Inflammatory macrophage treated with lipopolysaccharide for 4 hours (primary cell): ENCODE measurements around the gene RLN1.
"Not testable (repeated sequence)": the region's sequence is repeated elsewhere in the genome, so short reads cannot be mapped to it uniquely, and the experiment has no call there.

Experiments
- DNase-seq: peaks from one replicate; pipeline ENCODE4 v3.0.0-alpha.2; 2020

RLN1 gene, protein sequence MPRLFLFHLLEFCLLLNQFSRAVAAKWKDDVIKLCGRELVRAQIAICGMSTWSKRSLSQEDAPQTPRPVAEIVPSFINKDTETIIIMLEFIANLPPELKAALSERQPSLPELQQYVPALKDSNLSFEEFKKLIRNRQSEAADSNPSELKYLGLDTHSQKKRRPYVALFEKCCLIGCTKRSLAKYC

DNA sequence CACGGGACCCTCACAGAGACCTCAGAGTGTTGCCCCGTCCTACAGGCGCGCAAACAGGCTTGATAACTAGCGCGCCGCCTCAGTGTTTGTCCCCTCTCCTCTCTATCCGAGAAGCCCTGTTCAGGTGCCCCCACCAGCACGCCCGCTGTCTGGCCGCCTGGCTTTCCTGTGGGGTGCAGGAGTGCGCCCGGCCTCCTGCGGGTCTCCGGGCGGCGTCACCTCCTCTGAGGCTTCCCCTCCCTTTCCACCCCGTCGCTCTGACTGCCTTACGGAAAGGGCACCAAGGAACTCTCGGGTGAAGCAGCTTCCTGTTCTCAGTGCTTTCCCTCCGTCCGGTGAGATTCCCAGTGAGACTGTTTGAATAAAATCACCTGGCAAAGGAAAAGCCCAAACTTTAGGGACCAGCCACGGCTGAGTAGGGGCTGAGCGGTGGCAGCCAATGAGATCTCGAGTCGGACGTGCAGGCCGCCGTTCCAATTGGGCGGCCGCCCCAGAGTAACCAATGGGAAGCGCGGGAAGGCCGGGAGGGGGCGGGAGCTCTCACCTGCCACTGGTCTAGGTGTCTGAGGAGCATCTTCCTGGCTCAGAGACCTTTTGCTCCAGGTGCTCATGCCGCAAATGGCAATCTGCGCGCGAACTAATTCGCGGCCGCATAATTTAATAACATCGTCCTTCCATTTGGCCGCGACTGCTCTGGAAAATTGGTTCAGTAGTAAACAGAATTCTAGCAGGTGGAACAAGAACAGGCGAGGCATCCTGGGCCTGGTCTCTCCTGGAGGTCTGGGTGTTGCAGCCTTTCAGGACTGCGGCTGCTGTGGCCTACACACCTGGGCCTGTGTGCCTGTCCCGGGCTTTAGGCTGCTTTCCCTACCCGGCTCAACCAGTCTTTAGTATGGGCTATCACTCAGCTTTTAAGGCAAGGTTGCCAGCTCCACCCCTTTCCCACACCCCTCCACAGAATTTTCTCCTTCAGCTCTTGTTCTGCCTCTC, at the start of gene RLN1:
Gene RLN1 (minus strand): TSS at position 885 of the 990 bp plus-strand sequence. CDS start 130 bp downstream, at position 755.
- not testable (repeated sequence) for DNase-seq

DNA sequence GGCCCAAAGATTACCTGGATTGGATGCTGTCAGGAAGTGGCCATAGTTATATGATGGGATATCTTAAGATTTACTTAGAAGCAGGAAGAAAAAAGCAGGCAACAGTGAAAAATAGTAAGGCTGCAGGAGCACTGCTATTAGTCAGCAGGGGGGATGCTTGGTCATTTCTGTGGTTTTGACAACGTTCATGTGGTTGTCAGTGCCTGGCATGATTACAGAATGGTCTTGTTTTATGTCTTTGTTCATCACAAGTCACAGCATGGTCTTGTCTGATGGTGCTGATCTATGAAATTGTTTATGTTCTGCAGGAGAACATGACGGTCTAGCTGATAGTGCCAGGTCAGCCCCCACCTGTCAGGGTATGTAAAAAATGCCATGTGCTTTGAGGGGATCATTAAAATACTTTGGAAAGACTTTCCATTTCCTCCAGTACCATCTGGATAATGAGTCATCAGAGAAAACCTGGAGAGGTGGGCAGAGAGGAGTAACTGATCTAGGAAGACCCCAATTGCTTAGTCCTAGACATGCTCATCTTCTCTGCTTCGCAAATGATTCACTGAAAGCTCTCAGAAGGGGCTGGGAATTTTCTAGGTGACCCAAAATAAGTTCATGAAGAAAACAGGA, 49.5 kb upstream of the RLN1 start:
- peak; percentile 47 for DNase-seq

DNA sequence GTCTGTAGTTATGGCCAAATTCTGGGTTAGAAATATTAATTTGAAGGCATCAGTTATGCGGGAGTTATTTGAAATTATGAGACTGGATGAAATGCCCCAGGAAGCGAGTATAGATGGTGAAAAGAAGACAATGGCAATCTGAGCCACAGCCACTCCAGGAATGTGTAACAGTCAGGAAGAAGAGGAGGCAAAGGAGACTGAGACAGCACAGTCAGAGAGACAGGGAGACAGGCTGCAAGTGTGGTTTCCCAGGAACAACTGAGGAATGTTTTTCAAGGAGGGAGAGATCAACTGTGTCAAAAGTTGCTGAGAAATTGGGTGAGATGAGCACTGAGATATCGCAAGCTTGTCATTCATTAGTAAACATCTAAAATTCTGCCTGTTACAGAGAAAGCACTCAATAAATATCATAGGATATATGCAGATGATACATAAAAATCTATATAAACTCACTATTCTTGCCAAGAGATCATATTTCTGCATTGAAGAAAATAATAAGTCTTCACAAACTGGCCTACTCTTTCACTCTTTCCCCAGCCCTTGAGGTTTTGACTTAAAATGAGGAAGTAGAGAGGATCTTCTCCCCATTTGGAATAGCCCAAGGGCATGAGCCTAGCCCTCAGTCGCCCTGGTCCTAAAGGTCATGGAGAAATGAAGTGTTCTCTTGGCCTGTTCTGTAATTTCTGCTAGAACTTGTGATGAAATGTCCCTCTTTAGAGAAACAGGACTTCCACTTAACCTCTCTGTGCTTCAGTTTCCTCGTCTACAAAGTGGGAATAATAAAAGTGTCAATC, 48.5 kb upstream of the RLN1 start:
- DNase-seq, result peak; percentile 68

DNA sequence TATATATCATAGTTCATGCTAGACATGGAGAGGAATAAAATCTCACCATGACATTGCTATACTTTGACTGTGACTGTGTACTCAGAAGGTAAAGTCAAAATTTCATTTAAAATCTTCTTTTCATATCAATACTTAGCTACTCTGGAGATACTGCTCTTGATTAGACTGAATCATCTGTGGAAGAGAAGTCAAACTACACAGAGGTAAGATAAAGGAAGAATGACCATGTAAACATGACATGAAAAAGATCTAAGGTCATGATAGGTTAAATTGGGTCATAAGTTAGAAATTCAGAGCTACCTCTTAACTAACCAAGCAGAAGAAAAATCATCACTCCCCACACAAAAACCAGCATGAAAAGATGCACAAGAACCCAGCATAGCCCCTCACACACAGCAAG, 44.8 kb upstream of the RLN1 start:
- no peak for DNase-seq

DNA sequence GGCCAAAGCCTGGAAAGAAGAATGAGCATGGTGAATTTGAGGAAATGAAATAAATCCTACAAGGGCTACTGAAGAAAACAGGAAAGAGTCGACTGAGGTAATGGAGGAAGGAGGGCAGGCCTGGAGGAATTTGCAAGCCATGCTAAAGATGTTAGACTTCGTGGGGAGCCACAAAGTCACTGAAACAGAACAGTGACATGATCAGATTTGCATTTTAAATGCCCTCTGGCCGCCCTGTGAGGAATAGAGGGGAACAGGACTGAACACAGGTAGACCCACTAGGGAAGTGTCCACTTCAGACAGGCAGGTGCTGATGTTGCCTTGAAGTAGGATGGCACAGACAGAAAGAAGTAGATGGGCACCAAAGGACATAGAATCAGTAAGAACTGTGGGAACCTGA, 42.8 kb upstream of the RLN1 start:
- DNase-seq, result no peak

DNA sequence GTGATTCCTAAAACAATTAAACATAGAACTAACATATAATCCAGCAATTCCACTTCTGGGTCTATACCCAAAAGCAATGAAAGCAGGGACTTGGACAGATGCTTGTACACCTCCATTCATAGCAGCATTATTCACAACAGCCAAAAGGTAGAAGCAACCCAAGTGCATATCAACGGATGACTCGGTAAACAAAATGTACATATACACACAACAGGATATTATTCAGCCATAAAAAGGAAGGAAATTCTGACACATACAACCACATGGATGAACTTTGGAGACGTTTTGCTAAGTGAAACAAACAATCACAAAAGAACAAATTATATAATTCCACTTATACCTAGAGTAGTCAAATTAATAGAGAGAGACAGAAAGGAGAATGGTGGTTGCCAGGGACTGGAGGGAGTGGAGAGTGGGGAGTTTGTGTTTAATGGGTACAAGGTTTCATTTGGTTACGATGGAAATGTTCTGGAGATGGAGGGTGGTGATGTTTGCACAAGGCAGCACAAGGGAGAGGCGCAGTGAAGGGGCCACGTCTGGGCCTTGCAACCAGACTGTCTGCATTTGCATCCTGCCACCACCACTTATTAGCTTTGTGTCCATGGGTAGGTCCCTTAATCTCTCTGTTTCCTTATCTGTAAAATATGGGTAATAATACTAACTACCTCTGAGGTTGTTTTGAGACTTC, 36.3 kb upstream of the RLN1 start:
- DNase-seq, result peak; percentile 4

DNA sequence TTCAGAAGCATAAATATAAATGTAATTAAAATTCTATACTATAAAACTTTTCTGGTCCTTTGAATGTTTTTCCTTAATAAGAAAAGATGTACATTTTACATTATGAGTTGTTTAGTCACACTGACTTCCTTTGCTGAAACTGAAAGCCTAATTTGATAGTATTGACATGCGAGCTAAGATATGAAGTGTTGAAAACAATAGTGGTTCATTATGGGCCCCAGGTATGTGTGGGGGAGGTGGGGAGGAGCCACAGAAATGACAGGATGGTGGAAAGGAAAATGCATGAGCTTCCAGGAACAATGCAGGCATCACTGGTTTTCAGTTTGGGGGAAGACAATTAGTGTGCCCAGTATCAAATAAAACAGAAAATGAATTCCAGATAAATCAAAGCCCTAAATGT, 35.4 kb upstream of the RLN1 start:
- DNase-seq, result no peak

DNA sequence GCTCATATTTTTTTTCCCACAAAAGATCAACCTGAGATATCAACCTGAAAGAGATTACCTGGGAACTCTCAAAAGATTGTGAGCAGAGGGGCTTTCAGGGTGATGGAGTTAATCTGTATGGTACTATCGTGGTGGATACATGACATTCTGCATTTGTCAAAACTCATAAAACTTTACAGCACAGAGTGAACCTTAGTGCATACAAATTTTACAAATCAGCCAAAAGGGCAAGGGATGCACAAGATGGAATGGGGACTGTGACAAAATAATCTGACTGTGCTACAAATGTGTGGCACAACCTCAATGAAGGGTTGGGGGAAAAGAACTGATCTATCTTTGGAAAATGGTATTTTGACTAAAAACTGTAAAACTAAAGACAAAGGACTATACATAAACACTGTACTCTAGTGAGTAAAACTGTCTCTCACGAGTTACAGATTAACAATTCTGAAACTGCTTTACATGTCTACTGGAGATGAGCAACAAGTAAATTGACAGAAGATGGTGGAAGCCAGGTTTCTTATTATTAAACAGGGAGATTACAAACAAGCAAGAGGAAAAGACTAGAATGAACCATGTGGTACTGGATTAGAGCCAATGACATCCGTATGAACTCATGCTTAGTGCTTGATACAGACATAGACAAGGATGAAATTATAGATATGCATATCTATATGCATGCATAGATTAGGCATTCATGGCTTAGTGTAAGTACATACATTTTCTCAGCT, 24.8 kb upstream of the RLN1 start:
- DNase-seq, result no peak

DNA sequence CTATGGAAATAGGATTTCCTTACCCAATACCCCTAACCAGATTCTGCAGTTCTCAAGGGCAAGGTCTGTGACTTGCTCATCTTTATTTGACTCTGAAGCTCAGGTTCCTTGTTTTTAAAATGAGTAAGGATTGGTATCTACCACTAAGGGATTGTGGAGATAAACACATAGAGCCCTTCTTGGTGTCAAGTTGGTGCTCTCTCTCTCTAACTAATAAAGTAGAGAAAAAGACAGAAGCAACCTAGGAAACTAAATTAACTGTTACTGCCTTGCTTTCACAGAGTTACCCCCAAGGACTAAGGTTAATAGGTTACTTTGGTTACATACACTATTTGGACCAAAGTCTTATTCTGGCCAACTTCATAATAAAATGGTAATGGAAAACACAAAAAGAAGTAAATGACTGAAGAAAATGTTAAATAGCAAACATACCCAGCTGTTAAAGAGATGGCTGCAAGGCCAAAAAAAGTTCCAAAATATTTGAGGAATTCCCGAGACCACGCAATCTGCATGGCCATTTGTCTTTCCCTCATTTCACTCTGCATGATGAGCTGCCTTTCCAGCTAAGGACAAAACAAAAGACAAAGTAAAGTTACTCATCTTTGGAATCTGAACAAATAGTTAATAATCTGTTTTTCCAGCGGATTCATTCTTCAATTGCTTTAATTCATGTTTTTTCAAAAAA, 21.8 kb upstream of the RLN1 start:
- no peak for DNase-seq

DNA sequence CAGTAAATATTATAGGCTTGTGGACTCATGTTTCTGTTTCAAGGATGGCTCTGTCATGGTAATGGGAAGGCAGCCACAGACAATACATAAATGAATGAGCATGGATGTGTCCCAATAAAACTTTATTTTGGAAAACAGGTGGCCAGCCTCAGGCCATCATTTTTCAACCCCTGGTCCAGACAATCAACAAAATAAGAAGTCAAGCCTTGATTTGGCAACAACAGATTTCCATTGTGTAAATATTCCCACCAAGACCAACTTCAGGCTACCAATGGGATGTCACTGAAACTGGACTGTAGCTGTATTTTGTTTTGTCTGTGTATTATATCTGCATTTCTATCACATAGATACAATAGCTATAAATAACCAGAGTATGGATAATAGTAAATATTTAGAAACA, 20.7 kb upstream of the RLN1 start:
- no peak for DNase-seq

DNA sequence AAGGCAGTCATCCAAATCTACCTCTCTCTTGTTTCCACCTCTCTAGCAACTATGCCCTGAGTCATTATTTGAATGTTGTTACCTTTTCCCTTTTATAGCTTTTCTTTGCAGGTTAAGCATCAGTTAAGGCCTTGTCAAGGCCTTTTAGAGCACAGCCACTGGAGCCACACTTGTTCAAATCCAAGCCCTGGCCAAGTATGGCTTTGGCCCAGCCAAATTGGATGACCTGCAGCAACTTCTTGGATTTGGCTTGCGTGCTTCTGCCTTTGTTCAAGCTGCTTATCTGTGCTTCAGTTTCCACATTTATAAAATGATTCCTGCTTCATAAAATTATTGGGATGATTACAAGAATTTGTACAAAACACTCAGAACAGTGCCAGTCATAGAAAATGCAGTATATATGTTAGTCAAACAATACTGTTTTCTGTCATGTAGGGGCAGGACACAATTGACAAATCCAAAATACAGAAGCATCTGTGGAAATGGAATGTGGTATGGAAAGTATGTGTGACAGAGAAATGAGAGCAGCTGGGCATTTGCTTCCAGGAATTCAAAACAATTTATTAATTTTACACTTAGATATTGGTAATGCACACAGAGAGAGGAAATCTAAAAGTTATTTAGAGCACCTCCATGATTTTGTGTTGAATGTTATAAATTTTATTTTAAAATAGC, 17.9 kb upstream of the RLN1 start:
- no peak for DNase-seq

DNA sequence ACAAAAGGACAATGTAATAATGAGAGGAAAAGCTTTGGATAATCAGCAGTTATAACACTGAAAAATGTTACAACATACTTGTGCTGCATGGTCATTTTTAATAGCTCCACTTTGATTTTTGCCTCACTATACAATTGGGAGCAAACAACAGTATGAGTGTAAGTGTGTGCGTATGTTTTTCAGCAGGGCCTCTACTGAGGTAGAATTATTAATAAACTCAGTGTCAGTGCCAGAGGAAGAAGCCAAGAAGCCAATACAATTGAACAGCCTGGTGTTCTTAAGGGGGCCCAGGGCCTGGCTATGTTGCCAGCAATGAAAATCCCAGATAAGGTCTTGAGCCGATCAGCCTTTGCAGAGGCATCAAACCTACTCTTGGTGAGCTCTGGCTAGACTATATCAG, 16.1 kb upstream of the RLN1 start:
- no peak for DNase-seq

DNA sequence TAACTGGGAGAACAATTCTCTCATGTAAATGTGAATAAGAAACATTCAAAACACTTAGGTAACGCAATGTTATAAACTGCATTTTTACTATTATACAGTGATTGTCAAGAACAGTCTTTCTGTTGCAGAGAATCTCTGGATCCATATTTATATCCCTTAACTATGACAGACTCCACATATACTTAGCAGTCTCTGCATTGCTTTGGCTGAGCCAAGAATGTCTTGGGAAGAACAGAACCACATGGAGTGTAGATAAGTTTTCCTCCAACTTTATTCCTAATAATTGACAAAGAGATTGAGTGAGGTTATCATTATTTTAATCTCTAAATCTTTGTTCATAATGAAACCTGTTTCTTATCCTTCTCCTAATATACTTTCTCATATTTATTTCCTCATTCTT, 15.6 kb upstream of the RLN1 start:
- DNase-seq, result no peak

DNA sequence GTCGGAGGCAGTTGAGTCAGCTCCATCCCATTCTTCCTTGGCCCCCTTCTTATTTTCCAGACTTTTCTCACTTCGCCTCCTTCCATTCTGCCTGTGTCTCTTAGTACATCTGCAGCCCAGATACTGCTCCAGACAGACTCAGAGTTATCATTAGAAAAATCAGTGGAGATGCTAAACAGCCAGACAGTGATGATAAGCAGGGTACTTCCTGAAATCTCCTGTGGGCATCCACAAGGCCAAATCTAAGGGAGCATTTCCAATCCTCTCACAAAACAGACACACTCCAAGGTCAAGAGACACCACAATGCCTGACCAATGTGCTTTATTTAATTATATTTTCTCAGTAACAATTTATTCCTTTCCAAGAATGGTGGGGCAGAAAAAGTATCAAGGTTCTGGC, 14.5 kb upstream of the RLN1 start:
- no peak for DNase-seq

DNA sequence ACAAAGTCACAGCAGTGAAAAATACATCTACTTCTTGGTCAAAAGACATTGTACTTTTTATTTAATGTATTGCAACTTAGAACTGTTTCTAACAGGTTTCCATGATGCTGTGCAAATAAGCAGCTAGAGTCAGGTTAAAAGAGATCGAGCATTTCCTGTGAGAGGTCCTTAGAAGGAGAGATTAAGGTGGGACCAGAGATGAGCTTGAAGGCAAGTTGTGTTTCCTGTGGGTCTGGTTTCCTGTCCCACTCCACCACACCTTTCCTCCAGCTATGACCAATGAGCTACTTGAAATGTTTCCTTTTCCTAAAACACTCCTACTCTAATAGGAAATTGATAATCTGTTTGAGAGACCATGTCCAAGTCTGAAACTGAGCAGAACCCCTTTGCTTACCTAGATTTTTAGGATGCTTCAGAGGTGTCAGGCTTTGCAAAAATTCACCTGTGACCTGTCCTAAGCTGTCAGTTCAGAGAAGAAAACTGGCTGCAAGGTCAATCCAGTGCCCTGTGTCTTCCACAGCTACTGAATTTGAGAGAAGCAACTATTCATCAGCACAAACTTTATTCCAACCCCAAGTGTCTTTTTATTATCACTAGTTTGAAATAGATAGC, 13.1 kb upstream of the RLN1 start:
- no peak for DNase-seq

DNA sequence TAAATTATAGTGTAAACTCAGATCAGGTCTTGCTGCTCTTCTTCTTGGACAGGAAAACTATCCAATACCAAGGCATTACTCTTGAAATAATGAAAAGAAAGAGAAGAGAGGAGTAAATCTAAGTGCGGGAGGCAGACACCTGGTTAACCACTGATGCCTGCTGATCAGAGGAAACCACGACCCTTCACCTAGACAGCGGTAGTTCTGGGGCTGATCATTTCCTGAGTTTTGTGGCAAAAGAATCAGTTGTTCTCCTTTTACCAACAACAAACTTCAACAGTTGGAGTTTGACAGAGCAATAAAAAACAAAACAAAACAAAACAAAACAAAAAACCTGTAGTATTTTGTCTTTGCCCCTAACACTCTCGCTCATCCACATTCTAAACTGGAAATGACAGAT, 3.0 kb downstream of the RLN1 start:
- no peak for DNase-seq

DNA sequence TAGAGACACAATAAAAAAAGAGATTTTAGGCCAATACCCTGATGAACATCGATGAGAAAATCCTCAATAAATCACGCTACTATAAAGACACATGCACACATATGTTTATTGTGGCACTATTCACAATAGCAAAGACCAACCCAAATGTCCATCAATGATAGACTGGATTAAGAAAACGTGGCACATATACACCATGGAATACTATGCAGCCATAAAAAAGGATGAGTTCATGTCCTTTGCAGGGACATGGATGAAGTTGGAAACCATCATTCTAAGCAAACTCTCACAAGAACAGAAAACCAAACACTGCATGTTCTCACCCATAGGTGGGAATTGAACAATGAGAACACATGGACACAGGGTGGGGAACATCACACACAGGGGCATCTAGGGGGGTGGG, 8.4 kb downstream of the RLN1 start:
- DNase-seq, result not testable (repeated sequence)

DNA sequence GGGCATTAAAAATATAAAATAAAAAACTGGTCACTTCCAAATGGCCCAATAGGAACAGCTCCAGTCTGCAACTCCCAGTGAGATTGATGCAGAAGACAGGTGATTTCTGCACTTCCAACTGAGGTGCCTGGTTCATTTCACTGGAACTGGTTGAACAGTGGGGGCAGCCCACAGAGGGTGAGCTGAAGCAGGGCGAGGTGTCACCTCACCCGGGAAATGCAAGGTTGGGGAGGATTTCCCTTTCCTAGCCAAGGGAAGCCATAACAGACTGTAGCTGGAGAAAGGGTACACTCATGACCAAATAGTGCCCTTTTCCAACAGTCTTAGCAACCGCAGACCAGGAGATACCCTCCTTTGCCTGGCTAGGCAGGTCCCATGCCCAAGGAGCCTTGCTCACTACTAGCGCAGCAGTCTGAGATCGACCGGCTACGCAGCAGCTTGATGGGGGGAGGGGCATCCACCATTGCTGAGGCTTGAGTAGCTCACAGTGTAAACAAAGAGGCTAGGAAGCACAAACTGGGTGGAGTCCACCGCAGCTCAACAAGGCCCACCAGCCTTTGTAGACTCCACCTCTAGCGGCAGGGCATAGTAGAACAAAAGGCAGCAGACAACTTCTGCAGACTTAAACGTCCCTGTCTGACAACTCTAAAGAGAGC, 12.7 kb downstream of the RLN1 start:
- no peak for DNase-seq

DNA sequence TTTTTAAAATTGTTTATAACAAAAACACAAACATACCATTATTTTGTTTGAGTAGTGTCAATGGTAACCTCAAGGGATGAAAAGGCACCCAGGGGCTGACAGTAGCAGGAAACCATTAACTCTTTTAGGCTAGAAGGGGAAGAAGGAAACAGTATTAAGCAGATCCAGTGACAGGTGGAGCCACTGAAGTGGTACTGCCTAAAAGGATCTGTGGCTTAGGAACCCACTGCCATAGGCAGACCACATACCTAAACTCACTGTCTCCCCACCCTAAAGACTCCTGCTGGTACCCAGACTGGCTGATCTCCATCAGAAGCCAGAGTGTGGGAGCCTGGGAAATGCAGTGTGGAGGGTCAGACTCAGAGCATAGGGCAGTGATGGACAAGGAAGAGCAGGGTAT, 13.5 kb downstream of the RLN1 start:
- DNase-seq, result no peak
